GM10266 (cell line): ENCODE measurements around the gene ZNF385D.

Experiments used
- DNase-seq: peaks from one replicate; pipeline ENCODE4 v3.0.0; 2012; ENCODE audit errors: extremely low spot score
- TF ChIP-seq, protein P1 (sequence below): IDR thresholded peaks from 2 replicates; pipeline ENCODE4 v1.5.1; 2012; ENCODE audit warnings: mild to moderate bottlenecking, low read depth; ENCODE audit not compliant: control insufficient read depth, insufficient read depth; ENCODE audit errors: missing control alignments

Gene ZNF385D

DNA sequence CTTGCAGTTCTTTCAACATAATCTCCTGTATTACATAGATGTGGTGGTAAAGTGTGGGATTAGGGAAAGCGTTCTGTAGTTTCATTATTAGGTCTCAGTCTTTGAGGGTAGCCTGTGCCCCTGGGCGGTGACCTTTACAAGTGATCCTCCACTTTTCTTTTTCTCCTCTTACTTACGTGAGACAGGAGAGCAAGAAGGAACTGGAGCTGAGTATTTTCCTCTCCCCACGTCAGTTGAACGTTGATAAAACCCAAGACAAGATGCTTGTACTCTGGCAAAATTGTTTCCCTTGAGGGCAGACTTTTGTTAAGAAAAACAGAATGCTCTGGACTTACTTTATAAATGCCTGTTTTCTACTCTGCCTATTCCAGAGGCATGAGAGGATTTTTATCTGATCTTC, 378.7 kb downstream of the ZNF385D start:
- TF ChIP-seq, protein P1, sequence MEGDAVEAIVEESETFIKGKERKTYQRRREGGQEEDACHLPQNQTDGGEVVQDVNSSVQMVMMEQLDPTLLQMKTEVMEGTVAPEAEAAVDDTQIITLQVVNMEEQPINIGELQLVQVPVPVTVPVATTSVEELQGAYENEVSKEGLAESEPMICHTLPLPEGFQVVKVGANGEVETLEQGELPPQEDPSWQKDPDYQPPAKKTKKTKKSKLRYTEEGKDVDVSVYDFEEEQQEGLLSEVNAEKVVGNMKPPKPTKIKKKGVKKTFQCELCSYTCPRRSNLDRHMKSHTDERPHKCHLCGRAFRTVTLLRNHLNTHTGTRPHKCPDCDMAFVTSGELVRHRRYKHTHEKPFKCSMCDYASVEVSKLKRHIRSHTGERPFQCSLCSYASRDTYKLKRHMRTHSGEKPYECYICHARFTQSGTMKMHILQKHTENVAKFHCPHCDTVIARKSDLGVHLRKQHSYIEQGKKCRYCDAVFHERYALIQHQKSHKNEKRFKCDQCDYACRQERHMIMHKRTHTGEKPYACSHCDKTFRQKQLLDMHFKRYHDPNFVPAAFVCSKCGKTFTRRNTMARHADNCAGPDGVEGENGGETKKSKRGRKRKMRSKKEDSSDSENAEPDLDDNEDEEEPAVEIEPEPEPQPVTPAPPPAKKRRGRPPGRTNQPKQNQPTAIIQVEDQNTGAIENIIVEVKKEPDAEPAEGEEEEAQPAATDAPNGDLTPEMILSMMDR = no peak
- no peak for DNase-seq
